Parathyroid adenoma (tissue), 2 donors: ENCODE measurements around the gene KCTD20.

Source experiments
- H2AFZ ChIP-seq: fragments of 300-600 bp; sonication (generic); one replicate; pipeline ENCODE4 v1.7.0; 2017; ENCODE audit warnings: antibody characterized with exemption, mild to moderate bottlenecking
- H3K27ac ChIP-seq: fragments of 300-600 bp; sonication (generic); one replicate; pipeline ENCODE4 v1.7.0; 2017
- H3K27me3 ChIP-seq: fragments of 300-600 bp; sonication (generic); one replicate; pipeline ENCODE4 v1.7.0; 2017; ENCODE audit warnings: low read length; ENCODE audit not compliant: control insufficient read depth, insufficient read depth
- H3K36me3 ChIP-seq: fragments of 300-600 bp; sonication (generic); one replicate; pipeline ENCODE4 v1.7.0; 2017; ENCODE audit warnings: low read length; ENCODE audit not compliant: control insufficient read depth, insufficient read depth
- H3K4me1 ChIP-seq: fragments of 300-600 bp; sonication (generic); one replicate; pipeline ENCODE4 v1.7.0; 2017; ENCODE audit warnings: control low read depth
- H3K4me2 ChIP-seq: fragments of 300-600 bp; sonication (generic); one replicate; pipeline ENCODE4 v1.7.0; 2017; ENCODE audit warnings: low read length
- H3K4me3 ChIP-seq: fragments of 300-600 bp; sonication (generic); one replicate; pipeline ENCODE4 v1.7.0; 2017; ENCODE audit warnings: low read depth, low read length
- H3K79me2 ChIP-seq: fragments of 300-600 bp; sonication (generic); one replicate; pipeline ENCODE4 v1.7.0; 2017; ENCODE audit warnings: control low read depth
- H3K9ac ChIP-seq: fragments of 300-600 bp; sonication (generic); one replicate; pipeline ENCODE4 v1.7.0; 2017; ENCODE audit warnings: mild to moderate bottlenecking
- H3K9me3 ChIP-seq: fragments of 300-600 bp; sonication (generic); one replicate; pipeline ENCODE4 v1.7.0; 2017; ENCODE audit warnings: low read length; ENCODE audit not compliant: control insufficient read depth
- CTCF ChIP-seq: fragments of 300-600 bp; sonication (generic); IDR thresholded peaks from one replicate; pipeline ENCODE4 v1.7.0; 2017; ENCODE audit warnings: antibody characterized with exemption, mild to moderate bottlenecking
- donor health status: primary hyperparathyroidism.

The KCTD20 gene

GRCh38 chr6:36514554-36515456 is 72.0 kb downstream of the KCTD20 start:
- H3K4me2 ChIP-seq, result no peak overlapping the region
- H3K27me3 ChIP-seq, result no peaks in the 10 kb centered on the region
- no peaks in the 10 kb centered on the region for H3K9me3 ChIP-seq
- no peak overlapping the region for H2AFZ ChIP-seq
- H3K4me1 ChIP-seq, result no peaks in the 10 kb centered on the region
- H3K36me3 ChIP-seq, result no peaks in the 10 kb centered on the region
- no peak for TF ChIP-seq CTCF
- no peaks in the 10 kb centered on the region for H3K79me2 ChIP-seq
- H3K9ac ChIP-seq, result no peak overlapping the region
- H3K27ac ChIP-seq, result no peak overlapping the region
- H3K4me3 ChIP-seq, result no peak overlapping the region

GRCh38 chr6:36515844-36516243 is 73.0 kb downstream of the KCTD20 start:
- Histone ChIP-seq H3K27me3 (no peaks in the 10 kb centered on the region), H3K9ac (no peak overlapping the region), H3K4me3 (no peak overlapping the region), H2AFZ (no peak overlapping the region), H3K36me3 (no peaks in the 10 kb centered on the region), H3K4me1 (no peaks in the 10 kb centered on the region), H3K79me2 (no peaks in the 10 kb centered on the region), H3K9me3 (no peaks in the 10 kb centered on the region), H3K4me2 (no peak overlapping the region), H3K27ac (no peak overlapping the region)
- no peak for TF ChIP-seq CTCF

- no peaks in the 10 kb centered on the region for H3K36me3 ChIP-seq
Observed at GRCh38 chr6:36516559-36516958, 73.8 kb downstream of the KCTD20 start.

GRCh38 chr6:36516988-36517387 is 74.2 kb downstream of the KCTD20 start:
- no peak for TF ChIP-seq CTCF
- H3K27me3 ChIP-seq, result no peaks in the 10 kb centered on the region
- H2AFZ ChIP-seq, result no peak overlapping the region
- H3K9me3 ChIP-seq, result no peaks in the 10 kb centered on the region
- H3K36me3 ChIP-seq, result no peaks in the 10 kb centered on the region
- no peak overlapping the region for H3K27ac ChIP-seq
- H3K9ac ChIP-seq, result no peak overlapping the region
- H3K4me1 ChIP-seq, result no peaks in the 10 kb centered on the region
- no peaks in the 10 kb centered on the region for H3K79me2 ChIP-seq
- H3K4me3 ChIP-seq, result no peak overlapping the region
- no peak overlapping the region for H3K4me2 ChIP-seq

More at GRCh38 chr6:36516559-36516958, 73.8 kb downstream of the KCTD20 start:
- Histone ChIP-seq H2AFZ (no peak overlapping the region), H3K4me3 (no peak overlapping the region), H3K79me2 (no peaks in the 10 kb centered on the region), H3K27me3 (no peaks in the 10 kb centered on the region), H3K4me1 (no peaks in the 10 kb centered on the region), H3K9me3 (no peaks in the 10 kb centered on the region), H3K4me2 (no peak overlapping the region), H3K27ac (no peak overlapping the region), H3K9ac (no peak overlapping the region)
- TF ChIP-seq CTCF, result no peak

GRCh38 chr6:36517408-36517807 is 74.6 kb downstream of the KCTD20 start:
- H3K4me1 ChIP-seq, result no peaks in the 10 kb centered on the region
- no peaks in the 10 kb centered on the region for H3K27me3 ChIP-seq
- H3K79me2 ChIP-seq, result no peaks in the 10 kb centered on the region
- no peak overlapping the region for H3K27ac ChIP-seq
- no peak overlapping the region for H3K4me2 ChIP-seq
- no peaks in the 10 kb centered on the region for H3K9me3 ChIP-seq
- no peak overlapping the region for H3K9ac ChIP-seq
- no peak for TF ChIP-seq CTCF
- no peak overlapping the region for H3K4me3 ChIP-seq
- H2AFZ ChIP-seq, result no peak overlapping the region
- H3K36me3 ChIP-seq, result no peaks in the 10 kb centered on the region
